Subcutaneous abdominal adipose tissue (tissue), 5 donors: ENCODE data around the gene ZNF729.
"Not testable (repeated sequence)": the region's sequence is repeated elsewhere in the genome, so short reads cannot be mapped to it uniquely, and the experiment has no call there.

Experiments used
- H3K27ac ChIP-seq: one replicate; pipeline ENCODE4 v1.7.0; 2013; ENCODE audit warnings: low read depth, mild to moderate bottlenecking, inconsistent platforms, low read length, moderate library complexity
- H3K27me3 ChIP-seq, 5 donors: one replicate each; pipeline ENCODE4 v1.7.0; 2013; ENCODE audit warnings: low read length in 5 of 5, inconsistent platforms in 1 of 5; ENCODE audit not compliant: control insufficient read depth in 5 of 5, insufficient read depth in 4 of 5
- H3K36me3 ChIP-seq, 5 donors: one replicate each; pipeline ENCODE4 v1.7.0; 2013; ENCODE audit warnings: low read length in 5 of 5; ENCODE audit not compliant: control insufficient read depth in 5 of 5, insufficient read depth in 5 of 5
- H3K4me1 ChIP-seq, 5 donors: one replicate each; pipeline ENCODE4 v1.7.0; 2013; ENCODE audit warnings: low read length in 5 of 5, mild to moderate bottlenecking in 3 of 5, moderate library complexity in 1 of 5; ENCODE audit not compliant: control insufficient read depth in 5 of 5, insufficient read depth in 5 of 5
- H3K4me3 ChIP-seq, 5 donors: one replicate each; pipeline ENCODE4 v1.7.0; 2013; ENCODE audit warnings: low read length in 5 of 5, low read depth in 1 of 5
- H3K9ac ChIP-seq, 5 donors: one replicate each; pipeline ENCODE4 v1.7.0; 2013; ENCODE audit warnings: low read length in 5 of 5, mild to moderate bottlenecking in 4 of 5, moderate library complexity in 3 of 5
- H3K9me3 ChIP-seq, 5 donors: one replicate each; pipeline ENCODE4 v1.7.0; 2013; ENCODE audit warnings: low read length in 5 of 5; ENCODE audit not compliant: control insufficient read depth in 5 of 5
- donor health status: healthy.
- donor health status: healthy.
- donor health status: healthy.
- donor health status: healthy.
- donor health status: healthy.

ZNF729 gene

DNA sequence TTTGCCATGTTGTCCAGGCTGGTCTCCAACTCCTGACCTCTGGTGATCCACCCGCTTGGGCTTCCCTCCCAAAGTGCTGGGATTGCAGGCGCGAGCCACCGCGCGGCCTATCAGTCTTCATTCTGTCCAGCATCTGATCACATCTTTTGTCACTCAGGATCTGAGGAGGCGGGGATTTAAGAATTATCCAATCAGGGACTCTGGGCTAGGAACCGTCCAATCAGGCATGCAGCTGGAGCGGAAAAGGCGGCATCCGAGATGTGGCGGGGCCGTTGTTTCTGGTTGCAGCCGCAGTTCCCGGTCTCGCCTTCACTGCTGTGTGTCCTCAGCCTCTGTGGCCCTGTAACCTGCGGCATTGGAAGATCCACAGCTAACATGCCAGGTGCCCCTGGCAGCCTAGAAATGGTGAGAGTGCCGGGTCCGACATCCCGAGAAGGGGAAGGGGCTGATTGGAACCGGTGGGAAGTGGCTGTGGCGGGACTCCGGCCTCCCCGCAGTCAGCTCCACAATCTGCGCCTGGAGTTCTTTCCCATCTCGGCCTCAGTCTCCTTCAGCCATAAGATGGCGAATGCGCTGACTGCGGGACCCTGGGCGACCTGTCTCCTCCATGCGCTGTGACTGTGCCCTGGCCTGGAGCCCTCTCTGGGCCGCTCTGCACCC, at the start of gene ZNF729:
TSS of gene ZNF729 (plus strand) at position 291 of the 660 bp plus-strand sequence. CDS start at position 376, 85 bp downstream.
- Histone ChIP-seq H3K27ac (no peak within 1 kb of the TSS), H3K36me3 (no peaks in the 10 kb centered on the region), H3K4me1 (peaks cover 0 to 3% (median 0%) of the 10 kb centered on the region in 5 donors), H3K27me3 (no peaks in the 10 kb centered on the region), H3K9ac (no peak within 1 kb of the TSS), H3K4me3 (peak within 1 kb of the TSS in 4 of 5 donors; percentile 14 to 48 (median 32)), H3K9me3 (peaks cover 0 to 12% (median 9%) of the 10 kb centered on the region in 5 donors)

GRCh38 chr19:22256856-22257255, 29.4 kb upstream of the ZNF729 start:
- Histone ChIP-seq H3K27me3 (no peaks in the 10 kb centered on the region), H3K4me3 (no peak overlapping the region), H3K27ac (no peak overlapping the region), H3K9me3 (peaks cover 0 to 33% (median 17%) of the 10 kb centered on the region in 5 donors), H3K9ac (no peak overlapping the region), H3K4me1 (no peaks in the 10 kb centered on the region), H3K36me3 (no peaks in the 10 kb centered on the region)

GRCh38 chr19:22257381-22257780, 28.9 kb upstream of the ZNF729 start:
- Histone ChIP-seq H3K9ac (no peak overlapping the region), H3K27ac (no peak overlapping the region), H3K36me3 (no peaks in the 10 kb centered on the region), H3K4me3 (no peak overlapping the region), H3K4me1 (no peaks in the 10 kb centered on the region), H3K9me3 (peaks cover 0 to 35% (median 17%) of the 10 kb centered on the region in 5 donors), H3K27me3 (no peaks in the 10 kb centered on the region)

- Histone ChIP-seq H3K36me3 (no peaks in the 10 kb centered on the region), H3K27ac (no peak overlapping the region), H3K9me3 (peaks cover 0 to 37% (median 17%) of the 10 kb centered on the region in 5 donors)
These were observed 28.3 kb upstream of the ZNF729 start for GRCh38 chr19:22257916-22258315.

GRCh38 chr19:22260499-22260898, 25.7 kb upstream of the ZNF729 start:
- Histone ChIP-seq H3K9ac (no peak overlapping the region), H3K36me3 (no peaks in the 10 kb centered on the region), H3K4me3 (no peak overlapping the region), H3K27me3 (no peaks in the 10 kb centered on the region), H3K27ac (no peak overlapping the region), H3K4me1 (no peaks in the 10 kb centered on the region), H3K9me3 (peaks cover 0 to 38% (median 19%) of the 10 kb centered on the region in 5 donors)

More at GRCh38 chr19:22257916-22258315, 28.3 kb upstream of the ZNF729 start:
- Histone ChIP-seq H3K4me3 (no peak overlapping the region), H3K27me3 (no peaks in the 10 kb centered on the region), H3K4me1 (no peaks in the 10 kb centered on the region), H3K9ac (no peak overlapping the region)

GRCh38 chr19:22261596-22261995, 24.6 kb upstream of the ZNF729 start:
- H3K9me3 ChIP-seq = peaks cover 0 to 42% (median 19%) of the 10 kb centered on the region in 5 donors
- H3K36me3 ChIP-seq = no peaks in the 10 kb centered on the region
- H3K27me3 ChIP-seq = no peaks in the 10 kb centered on the region
- H3K9ac ChIP-seq = no peak overlapping the region
- H3K4me3 ChIP-seq = no peak overlapping the region
- no peak overlapping the region for H3K27ac ChIP-seq
- H3K4me1 ChIP-seq = no peaks in the 10 kb centered on the region

GRCh38 chr19:22263121-22263520, 23.1 kb upstream of the ZNF729 start:
- Histone ChIP-seq H3K9ac (no peak overlapping the region), H3K27me3 (no peaks in the 10 kb centered on the region), H3K27ac (no peak overlapping the region), H3K4me3 (no peak overlapping the region), H3K9me3 (peaks cover 0 to 37% (median 19%) of the 10 kb centered on the region in 5 donors), H3K36me3 (no peaks in the 10 kb centered on the region), H3K4me1 (no peaks in the 10 kb centered on the region)

GRCh38 chr19:22321554-22321953, 35.3 kb downstream of the ZNF729 start:
- not testable (repeated sequence) for H3K4me3 ChIP-seq, H3K4me1 ChIP-seq, H3K27ac ChIP-seq, H3K27me3 ChIP-seq, H3K9ac ChIP-seq, H3K36me3 ChIP-seq
- peaks cover 6 to 37% (median 29%) of the 10 kb centered on the region in 5 donors for H3K9me3 ChIP-seq

GRCh38 chr19:22326219-22326618, 40.0 kb downstream of the ZNF729 start:
- Histone ChIP-seq H3K4me3 (no peak overlapping the region), H3K27ac (no peak overlapping the region), H3K36me3 (no peaks in the 10 kb centered on the region), H3K27me3 (no peaks in the 10 kb centered on the region), H3K9ac (no peak overlapping the region), H3K9me3 (peaks cover 8 to 50% (median 40%) of the 10 kb centered on the region in 5 donors), H3K4me1 (no peaks in the 10 kb centered on the region)

DNA sequence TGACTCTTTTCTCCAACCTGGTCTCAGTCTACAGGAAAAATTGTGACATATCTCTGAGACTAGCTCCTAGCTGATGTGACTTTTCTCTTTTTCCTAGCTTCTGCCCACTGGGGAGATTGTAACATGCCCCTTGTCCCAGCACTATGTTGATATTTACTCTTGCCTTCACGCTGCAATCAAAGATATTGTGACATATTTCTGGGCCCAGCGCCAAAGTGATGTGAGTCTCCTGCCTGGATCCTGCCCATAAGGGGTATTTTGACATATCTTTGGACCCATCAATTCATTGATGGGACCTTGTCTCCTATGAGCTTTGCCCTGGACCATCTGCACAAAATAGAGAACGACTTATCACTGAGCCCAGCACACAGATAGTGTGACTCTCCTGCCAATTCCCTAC, 41.1 kb downstream of the ZNF729 start:
- Histone ChIP-seq H3K4me1 (no peaks in the 10 kb centered on the region), H3K4me3 (no peak overlapping the region), H3K9me3 (peaks cover 8 to 50% (median 44%) of the 10 kb centered on the region in 5 donors), H3K36me3 (no peaks in the 10 kb centered on the region), H3K9ac (no peak overlapping the region), H3K27ac (no peak overlapping the region), H3K27me3 (no peaks in the 10 kb centered on the region)
